Lower leg skin (tissue), 4 donors: Measurements from ENCODE around the gene AIG1. TPM values are rescaled to one million over a fixed set of nuclear protein-coding genes. Genes with fewer than 3 reads are reported as not detected.

Experiments
- DNase-seq, 2 donors: peaks; one replicate each; pipeline ENCODE4 v3.0.0-alpha.2; 2019; ENCODE audit warnings: low spot score in 2 of 2
- H3K4me3 ChIP-seq: fragments of 200-600 bp; sonication (generic); 2 replicates; pipeline ENCODE4 v1.5.1; 2017; ENCODE audit warnings: mild to moderate bottlenecking, low read depth; ENCODE audit not compliant: poor library complexity, severe bottlenecking
- POLR2A ChIP-seq, 2 donors: fragments of 450-650 bp; IDR thresholded peaks; one replicate each; pipeline ENCODE4 v1.6.1; 2016 to 2017; ENCODE audit warnings: antibody characterized with exemption in 2 of 2, mild to moderate bottlenecking in 1 of 2, moderate library complexity in 1 of 2
- WGBS, 2 donors: methylation state at CpG; one replicate each; pipeline ENCODE4 v1.1.5; 2018; 5-methylcytosine and 5-hydroxymethylcytosine counted together
- intact Hi-C: fragments of 100-400 bp; cut with DNase I; formaldehyde crosslinking; loops from one replicate; pipeline ENCODE4 v1.15.0; 2023; ENCODE audit warnings: low total_unique reads
- total RNA-seq, 4 donors: library from RNA; depleted of rRNA; stranded (reverse); fragments of >200 nt; gene quantifications; one replicate each; pipeline ENCODE4 v1.1.0, GENCODE V29; 2016
- TF ChIP-seq, protein P1 (sequence below), 3 donors: fragments of 450-650 bp; IDR thresholded peaks; one replicate each; pipeline ENCODE4 v1.5.1; 2016; ENCODE audit warnings: antibody characterized with exemption in 3 of 3, mild to moderate bottlenecking in 3 of 3, moderate library complexity in 2 of 3

Gene AIG1
- total RNA-seq, 4 donors from 2014 or later = 12.2 to 21.4 (median 16.0) TPM

DNA sequence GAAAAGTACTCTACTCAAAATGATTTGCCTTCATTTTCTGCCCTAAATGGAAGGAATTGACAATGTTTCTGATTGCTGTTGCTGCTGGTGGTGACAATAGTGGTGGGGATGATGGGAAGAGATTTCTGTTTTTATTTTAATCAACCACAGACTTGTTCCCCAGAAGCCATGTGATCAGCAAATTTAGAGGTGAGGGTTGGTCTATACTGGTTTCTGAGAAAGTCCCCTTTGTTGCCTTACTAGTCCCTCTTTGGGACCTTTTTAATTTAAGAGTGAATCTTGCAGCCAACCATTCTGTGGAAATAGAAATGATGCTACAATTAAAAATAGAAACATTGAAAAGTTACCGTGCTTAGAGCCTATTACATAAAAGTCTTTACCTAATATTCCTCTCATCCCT lies 43.2 kb downstream of the AIG1 start:
- H3K4me3 ChIP-seq = no peak overlapping the region
- intact Hi-C loops = no loop called here
- 78 to 79% methylated on average over 1 of the region's 1 CpG for WGBS, 2 donors
- TF ChIP-seq, protein P1, sequence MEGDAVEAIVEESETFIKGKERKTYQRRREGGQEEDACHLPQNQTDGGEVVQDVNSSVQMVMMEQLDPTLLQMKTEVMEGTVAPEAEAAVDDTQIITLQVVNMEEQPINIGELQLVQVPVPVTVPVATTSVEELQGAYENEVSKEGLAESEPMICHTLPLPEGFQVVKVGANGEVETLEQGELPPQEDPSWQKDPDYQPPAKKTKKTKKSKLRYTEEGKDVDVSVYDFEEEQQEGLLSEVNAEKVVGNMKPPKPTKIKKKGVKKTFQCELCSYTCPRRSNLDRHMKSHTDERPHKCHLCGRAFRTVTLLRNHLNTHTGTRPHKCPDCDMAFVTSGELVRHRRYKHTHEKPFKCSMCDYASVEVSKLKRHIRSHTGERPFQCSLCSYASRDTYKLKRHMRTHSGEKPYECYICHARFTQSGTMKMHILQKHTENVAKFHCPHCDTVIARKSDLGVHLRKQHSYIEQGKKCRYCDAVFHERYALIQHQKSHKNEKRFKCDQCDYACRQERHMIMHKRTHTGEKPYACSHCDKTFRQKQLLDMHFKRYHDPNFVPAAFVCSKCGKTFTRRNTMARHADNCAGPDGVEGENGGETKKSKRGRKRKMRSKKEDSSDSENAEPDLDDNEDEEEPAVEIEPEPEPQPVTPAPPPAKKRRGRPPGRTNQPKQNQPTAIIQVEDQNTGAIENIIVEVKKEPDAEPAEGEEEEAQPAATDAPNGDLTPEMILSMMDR (IDR thresholded peaks at IDR 0.05) = no peak
- TF ChIP-seq POLR2A (IDR thresholded peaks at IDR 0.05) = no peak
- DNase-seq = no peak

DNA sequence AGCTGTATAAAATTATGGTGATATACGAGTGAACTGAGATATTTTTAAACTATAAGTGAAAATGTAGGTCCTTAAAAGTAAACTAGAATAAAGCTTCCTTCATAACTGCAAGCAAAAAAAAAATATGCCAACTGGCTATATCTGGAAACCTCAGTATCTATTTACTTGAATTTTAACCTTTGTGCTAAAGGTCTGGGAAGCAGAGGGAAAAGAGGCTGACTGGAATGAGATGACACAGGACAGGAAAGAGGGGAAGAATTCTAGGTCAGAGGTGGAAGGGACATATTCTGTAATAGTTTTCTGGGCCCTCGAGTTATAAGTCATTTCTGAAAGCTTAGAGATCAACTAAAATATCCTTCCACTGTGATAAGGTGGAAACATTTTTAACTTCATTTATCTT lies 46.8 kb downstream of the AIG1 start:
- H3K4me3 ChIP-seq = no peak overlapping the region
- intact Hi-C loops = no loop called here
- no peak for DNase-seq
- TF ChIP-seq, protein P1 (IDR thresholded peaks at IDR 0.05) = no peak
- TF ChIP-seq POLR2A (IDR thresholded peaks at IDR 0.05) = no peak
- 70 to 77% methylated on average over 2 of the region's 2 CpGs for WGBS, 2 donors

DNA sequence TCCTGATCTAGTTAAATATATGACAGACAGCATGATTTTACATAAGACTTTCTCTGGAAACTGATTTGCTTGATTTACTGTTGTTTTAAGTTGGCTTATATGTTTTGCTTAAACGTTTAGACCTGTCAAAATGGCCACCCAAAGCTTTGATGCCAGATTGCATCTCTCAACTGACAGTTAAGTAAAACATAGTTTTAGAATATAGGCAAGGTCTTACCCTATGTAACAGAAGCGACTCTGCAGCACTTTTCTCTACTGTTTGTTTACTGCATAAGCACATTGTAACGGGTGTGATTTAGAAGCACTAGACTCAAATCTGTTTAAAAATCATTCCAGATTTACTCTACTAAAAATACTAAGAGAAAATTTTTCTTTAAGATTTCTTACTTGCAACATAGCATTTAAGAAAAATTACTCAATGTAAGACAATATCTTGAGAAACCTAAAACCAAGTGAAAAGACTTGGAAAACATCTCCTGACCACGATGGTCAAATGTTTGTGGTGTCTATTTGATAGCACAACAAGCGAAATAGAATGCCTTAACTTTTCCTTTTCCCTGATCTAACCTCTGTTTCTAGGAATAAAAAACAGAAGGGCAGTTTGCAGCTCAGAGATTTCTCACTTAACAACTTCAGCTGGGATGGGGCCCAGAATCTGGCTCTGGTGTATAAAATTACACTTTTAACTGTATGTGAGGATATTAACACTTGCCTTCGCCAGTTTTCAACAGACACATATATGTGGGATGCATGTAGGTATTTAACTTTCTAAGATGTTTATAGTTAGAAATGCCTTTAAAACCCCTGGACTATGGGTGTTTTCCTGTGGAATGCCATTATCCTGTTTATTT lies 47.4 kb downstream of the AIG1 start:
- intact Hi-C loops = no loop called here
- TF ChIP-seq POLR2A (IDR thresholded peaks at IDR 0.05) = no peak
- TF ChIP-seq, protein P1 (IDR thresholded peaks at IDR 0.05) = no peak
- WGBS, 2 donors = 62 to 64% methylated on average over 6 of the region's 6 CpGs
- no peak overlapping the region for H3K4me3 ChIP-seq
- DNase-seq = no peak

DNA sequence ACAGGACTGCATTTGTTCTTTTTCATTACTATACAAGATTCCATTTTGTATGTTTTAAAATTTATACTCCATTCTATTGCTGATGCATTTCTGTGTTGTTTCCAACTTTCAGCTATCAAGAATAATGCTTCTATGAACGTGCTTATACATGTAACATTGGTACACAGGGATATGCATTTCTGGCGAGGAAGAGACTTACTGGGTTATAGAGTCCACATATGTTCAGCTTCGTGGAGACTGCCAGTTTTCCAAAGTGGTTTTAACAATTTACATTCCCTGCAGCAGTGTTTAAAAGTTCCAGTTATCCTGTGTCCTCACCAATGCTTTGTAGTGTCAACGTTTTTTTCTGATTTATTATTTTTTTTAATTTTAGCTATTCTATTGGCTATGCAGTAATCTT lies 48.5 kb downstream of the AIG1 start:
- 50 to 59% methylated on average over 4 of the region's 4 CpGs for WGBS, 2 donors
- TF ChIP-seq, protein P1 (IDR thresholded peaks at IDR 0.05) = no peak
- TF ChIP-seq POLR2A (IDR thresholded peaks at IDR 0.05) = no peak
- no peak overlapping the region for H3K4me3 ChIP-seq
- no peak for DNase-seq
- intact Hi-C loops = no loop called here

DNA sequence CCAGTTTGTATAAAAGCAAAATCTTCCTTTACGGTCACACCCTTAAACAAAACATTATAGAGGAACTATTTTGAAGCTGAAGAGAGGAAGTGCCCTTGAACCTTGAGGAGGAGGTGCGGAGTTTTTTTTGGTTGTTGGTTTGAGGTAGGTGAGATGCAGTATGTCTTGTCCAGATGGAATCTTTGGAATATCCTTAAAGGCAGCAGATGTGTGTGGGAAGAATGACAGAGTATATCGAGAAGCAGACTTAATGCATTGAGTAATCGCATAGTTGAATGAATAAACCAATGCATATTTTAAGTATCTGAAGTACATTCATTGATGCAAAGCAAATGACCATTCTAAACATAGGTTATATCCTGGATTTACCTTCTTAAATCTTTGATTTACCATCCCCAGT lies 49.9 kb downstream of the AIG1 start:
- no peak for TF ChIP-seq POLR2A (IDR thresholded peaks at IDR 0.05)
- TF ChIP-seq, protein P1 (IDR thresholded peaks at IDR 0.05) = no peak
- WGBS, 2 donors = 83 to 93% methylated on average over 4 of the region's 4 CpGs
- H3K4me3 ChIP-seq = no peak overlapping the region
- intact Hi-C loops = no loop called here
- no peak for DNase-seq
